NB4 (cell line): ENCODE data around the gene MRPL4.

Experiments used
- MYC ChIP-seq: IDR thresholded peaks from 2 replicates; pipeline ENCODE4 v1.6.1; 2011; ENCODE audit warnings: low read depth, low read length
- POLR2A ChIP-seq: IDR thresholded peaks from 2 replicates; pipeline ENCODE4 v1.6.1; 2011; ENCODE audit warnings: mild to moderate bottlenecking; ENCODE audit not compliant: insufficient read length; ENCODE audit errors: extremely low read depth
- TF ChIP-seq, protein P1 (sequence below): IDR thresholded peaks from one replicate; pipeline ENCODE4 v1.5.1; 2012; ENCODE audit warnings: low read depth, low read length

DNA sequence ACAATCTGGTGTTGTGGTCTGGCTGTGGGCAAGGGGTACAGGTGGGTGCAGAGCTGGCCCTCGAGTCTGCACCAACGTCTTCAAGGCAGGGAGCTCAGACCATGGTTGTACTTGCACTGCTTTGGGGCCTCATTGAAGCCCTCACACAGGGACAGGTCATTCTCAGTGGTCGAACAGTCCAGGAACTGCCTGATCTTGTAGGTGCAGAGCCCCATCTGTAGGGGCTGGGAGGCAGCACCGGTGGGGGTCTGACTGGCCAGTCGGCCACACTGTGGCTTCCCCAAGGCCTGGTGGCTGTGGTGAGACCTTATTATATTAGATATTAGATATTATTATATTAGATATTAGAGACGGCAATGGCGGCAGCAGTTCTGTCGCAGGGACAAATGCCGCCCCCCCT, 34.9 kb upstream of the MRPL4 start:
- TF ChIP-seq, protein P1, sequence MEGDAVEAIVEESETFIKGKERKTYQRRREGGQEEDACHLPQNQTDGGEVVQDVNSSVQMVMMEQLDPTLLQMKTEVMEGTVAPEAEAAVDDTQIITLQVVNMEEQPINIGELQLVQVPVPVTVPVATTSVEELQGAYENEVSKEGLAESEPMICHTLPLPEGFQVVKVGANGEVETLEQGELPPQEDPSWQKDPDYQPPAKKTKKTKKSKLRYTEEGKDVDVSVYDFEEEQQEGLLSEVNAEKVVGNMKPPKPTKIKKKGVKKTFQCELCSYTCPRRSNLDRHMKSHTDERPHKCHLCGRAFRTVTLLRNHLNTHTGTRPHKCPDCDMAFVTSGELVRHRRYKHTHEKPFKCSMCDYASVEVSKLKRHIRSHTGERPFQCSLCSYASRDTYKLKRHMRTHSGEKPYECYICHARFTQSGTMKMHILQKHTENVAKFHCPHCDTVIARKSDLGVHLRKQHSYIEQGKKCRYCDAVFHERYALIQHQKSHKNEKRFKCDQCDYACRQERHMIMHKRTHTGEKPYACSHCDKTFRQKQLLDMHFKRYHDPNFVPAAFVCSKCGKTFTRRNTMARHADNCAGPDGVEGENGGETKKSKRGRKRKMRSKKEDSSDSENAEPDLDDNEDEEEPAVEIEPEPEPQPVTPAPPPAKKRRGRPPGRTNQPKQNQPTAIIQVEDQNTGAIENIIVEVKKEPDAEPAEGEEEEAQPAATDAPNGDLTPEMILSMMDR, result peak; percentile 32
- no peak for TF ChIP-seq POLR2A
- no peak for TF ChIP-seq MYC
